ENCODE data around the gene SPAG16. TPM values are rescaled to one million over a fixed set of nuclear protein-coding genes. Genes with fewer than 3 reads are reported as not detected.

SPAG16 gene
- polyA plus RNA-seq, 2 of the 4 experiments (the other 2 are of a cell fraction), result 19.1 to 27.6 TPM

DNA sequence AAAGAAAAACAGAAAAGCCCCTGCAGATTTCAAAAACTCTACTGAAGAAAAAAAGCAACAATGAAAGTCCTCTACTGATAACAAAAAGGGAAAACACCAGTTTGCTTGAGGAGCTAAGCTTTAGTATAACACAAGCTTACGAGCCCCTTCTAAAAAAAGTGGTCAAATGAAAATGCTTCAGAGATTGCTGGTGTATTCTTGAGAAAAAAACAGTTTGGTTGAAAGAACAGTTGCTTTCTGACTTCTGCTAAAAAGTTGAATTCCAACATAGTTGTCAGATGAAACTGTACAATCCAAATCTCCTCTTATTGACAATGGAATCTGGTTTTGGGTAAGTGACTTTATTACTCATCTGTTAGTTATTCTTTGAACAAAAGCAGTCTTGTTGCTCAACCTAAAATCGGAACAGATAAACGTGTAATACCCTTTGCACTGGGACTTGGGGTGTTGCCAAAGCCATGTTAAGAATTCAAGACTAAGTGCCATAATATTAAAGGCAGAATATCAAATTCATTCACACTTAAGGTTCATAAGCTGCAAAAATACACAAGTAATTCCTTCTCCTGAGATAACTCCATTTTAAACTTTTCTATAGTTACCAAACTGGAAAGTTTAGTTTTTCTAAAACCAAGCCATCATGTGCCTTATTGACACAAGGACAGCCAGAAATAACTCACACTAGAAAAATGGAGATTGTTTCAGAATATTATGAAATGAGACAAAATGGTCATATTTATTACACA is 45.3 kb upstream of the SPAG16 start:
- no peak overlapping the region for H3K4me3 ChIP-seq
- POLR2A ChIA-PET, result no interaction called here
- H3K27ac ChIP-seq, result peak overlapping the region; percentile 59 to 61
- peak overlapping the region; percentile 70 for H3K4me2 ChIP-seq
- 3% methylated on average over 3 of the region's 3 CpGs for WGBS (ENCODE audit: missing lambda C conversion rate)
- CTCF ChIA-PET, result no interaction called here
- no peaks in the 10 kb centered on the region for H3K9me3 ChIP-seq
- peaks cover 20% of the 10 kb centered on the region for H3K4me1 ChIP-seq
- peak; percentile 79 for FAIRE-seq
- ATAC-seq, result peak; percentile 81 to 85; a peak in 5 of 6 replicates
- DNase-seq (ENCODE audit: low read depth in 1 of 2, low spot score in 1 of 2), result peak; percentile 5 to 58
- TF ChIP-seq JUNB (IDR thresholded peaks at IDR 0.05), result peak; percentile 89
- TF ChIP-seq HOXA7 (CRISPR knock-in tag; IDR thresholded peaks at IDR 0.05), result no peak
- no peak for TF ChIP-seq MYC (IDR thresholded peaks at IDR 0.05; ENCODE audit: borderline replicate concordance, low read length)
- TF ChIP-seq, protein P1, sequence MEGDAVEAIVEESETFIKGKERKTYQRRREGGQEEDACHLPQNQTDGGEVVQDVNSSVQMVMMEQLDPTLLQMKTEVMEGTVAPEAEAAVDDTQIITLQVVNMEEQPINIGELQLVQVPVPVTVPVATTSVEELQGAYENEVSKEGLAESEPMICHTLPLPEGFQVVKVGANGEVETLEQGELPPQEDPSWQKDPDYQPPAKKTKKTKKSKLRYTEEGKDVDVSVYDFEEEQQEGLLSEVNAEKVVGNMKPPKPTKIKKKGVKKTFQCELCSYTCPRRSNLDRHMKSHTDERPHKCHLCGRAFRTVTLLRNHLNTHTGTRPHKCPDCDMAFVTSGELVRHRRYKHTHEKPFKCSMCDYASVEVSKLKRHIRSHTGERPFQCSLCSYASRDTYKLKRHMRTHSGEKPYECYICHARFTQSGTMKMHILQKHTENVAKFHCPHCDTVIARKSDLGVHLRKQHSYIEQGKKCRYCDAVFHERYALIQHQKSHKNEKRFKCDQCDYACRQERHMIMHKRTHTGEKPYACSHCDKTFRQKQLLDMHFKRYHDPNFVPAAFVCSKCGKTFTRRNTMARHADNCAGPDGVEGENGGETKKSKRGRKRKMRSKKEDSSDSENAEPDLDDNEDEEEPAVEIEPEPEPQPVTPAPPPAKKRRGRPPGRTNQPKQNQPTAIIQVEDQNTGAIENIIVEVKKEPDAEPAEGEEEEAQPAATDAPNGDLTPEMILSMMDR (IDR thresholded peaks at IDR 0.05), result no peak
- TF ChIP-seq, protein P2, sequence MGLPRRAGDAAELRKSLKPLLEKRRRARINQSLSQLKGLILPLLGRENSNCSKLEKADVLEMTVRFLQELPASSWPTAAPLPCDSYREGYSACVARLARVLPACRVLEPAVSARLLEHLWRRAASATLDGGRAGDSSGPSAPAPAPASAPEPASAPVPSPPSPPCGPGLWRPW (IDR thresholded peaks at IDR 0.05), result no peak
- TF ChIP-seq TFCP2L1 (CRISPR knock-in tag; IDR thresholded peaks at IDR 0.05), result no peak
- TF ChIP-seq POLR2AphosphoS2 (conservative IDR thresholded peaks at IDR 0.05; ENCODE audit: low read length), result no peak
- no peak for TF ChIP-seq ESRRA (IDR thresholded peaks at IDR 0.05; ENCODE audit: borderline replicate concordance, low read length)
- no peak for TF ChIP-seq HOXB13 (CRISPR knock-in tag; IDR thresholded peaks at IDR 0.05; ENCODE audit: low read depth)
- TF ChIP-seq HEYL (CRISPR knock-in tag; IDR thresholded peaks at IDR 0.05), result no peak
- TF ChIP-seq, protein P3, sequence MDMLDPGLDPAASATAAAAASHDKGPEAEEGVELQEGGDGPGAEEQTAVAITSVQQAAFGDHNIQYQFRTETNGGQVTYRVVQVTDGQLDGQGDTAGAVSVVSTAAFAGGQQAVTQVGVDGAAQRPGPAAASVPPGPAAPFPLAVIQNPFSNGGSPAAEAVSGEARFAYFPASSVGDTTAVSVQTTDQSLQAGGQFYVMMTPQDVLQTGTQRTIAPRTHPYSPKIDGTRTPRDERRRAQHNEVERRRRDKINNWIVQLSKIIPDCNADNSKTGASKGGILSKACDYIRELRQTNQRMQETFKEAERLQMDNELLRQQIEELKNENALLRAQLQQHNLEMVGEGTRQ (IDR thresholded peaks at IDR 0.05), result no peak
- TF ChIP-seq POLR2A (IDR thresholded peaks at IDR 0.05; ENCODE audit: low read length), result no peak
- TF ChIP-seq MAFK (IDR thresholded peaks at IDR 0.05; ENCODE audit: partially characterized antibody), result no peak
- TF ChIP-seq HOXB5 (CRISPR knock-in tag; IDR thresholded peaks at IDR 0.05), result no peak
- no peak for TF ChIP-seq CBX8 (IDR thresholded peaks at IDR 0.05)
- TF ChIP-seq ATOH8 (CRISPR knock-in tag; IDR thresholded peaks at IDR 0.05; ENCODE audit: low read depth), result no peak
- no peak for TF ChIP-seq FOSB (CRISPR knock-in tag; IDR thresholded peaks at IDR 0.05)
- TF ChIP-seq NFE2L2 (conservative IDR thresholded peaks at IDR 0.05; ENCODE audit: low read length), result no peak
- TF ChIP-seq KDM1A (IDR thresholded peaks at IDR 0.05; ENCODE audit: low read depth), result no peak
- no peak for TF ChIP-seq PHF8 (IDR thresholded peaks at IDR 0.05; ENCODE audit: borderline replicate concordance, low read depth)
- TF ChIP-seq MAX (IDR thresholded peaks at IDR 0.05), result 0 out of 2 replicates have a peak, but pooled peaks have one; percentile 41
- TF ChIP-seq, protein P4, sequence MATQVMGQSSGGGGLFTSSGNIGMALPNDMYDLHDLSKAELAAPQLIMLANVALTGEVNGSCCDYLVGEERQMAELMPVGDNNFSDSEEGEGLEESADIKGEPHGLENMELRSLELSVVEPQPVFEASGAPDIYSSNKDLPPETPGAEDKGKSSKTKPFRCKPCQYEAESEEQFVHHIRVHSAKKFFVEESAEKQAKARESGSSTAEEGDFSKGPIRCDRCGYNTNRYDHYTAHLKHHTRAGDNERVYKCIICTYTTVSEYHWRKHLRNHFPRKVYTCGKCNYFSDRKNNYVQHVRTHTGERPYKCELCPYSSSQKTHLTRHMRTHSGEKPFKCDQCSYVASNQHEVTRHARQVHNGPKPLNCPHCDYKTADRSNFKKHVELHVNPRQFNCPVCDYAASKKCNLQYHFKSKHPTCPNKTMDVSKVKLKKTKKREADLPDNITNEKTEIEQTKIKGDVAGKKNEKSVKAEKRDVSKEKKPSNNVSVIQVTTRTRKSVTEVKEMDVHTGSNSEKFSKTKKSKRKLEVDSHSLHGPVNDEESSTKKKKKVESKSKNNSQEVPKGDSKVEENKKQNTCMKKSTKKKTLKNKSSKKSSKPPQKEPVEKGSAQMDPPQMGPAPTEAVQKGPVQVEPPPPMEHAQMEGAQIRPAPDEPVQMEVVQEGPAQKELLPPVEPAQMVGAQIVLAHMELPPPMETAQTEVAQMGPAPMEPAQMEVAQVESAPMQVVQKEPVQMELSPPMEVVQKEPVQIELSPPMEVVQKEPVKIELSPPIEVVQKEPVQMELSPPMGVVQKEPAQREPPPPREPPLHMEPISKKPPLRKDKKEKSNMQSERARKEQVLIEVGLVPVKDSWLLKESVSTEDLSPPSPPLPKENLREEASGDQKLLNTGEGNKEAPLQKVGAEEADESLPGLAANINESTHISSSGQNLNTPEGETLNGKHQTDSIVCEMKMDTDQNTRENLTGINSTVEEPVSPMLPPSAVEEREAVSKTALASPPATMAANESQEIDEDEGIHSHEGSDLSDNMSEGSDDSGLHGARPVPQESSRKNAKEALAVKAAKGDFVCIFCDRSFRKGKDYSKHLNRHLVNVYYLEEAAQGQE (IDR thresholded peaks at IDR 0.05), result no peak
- TF ChIP-seq ELK1 (IDR thresholded peaks at IDR 0.05; ENCODE audit: low read depth, low read length), result no peak
- TF ChIP-seq EHF (CRISPR knock-in tag; IDR thresholded peaks at IDR 0.05), result no peak
- TF ChIP-seq SREBF2 (IDR thresholded peaks at IDR 0.05), result no peak
- no peak for TF ChIP-seq RNF2 (IDR thresholded peaks at IDR 0.05; ENCODE audit: borderline replicate concordance, low read depth)
- TF ChIP-seq JUN (IDR thresholded peaks at IDR 0.05), result peak in 1 of 2 experiments; percentile 60; a peak in 1 of 5 replicates
- no peak for TF ChIP-seq RFX5 (IDR thresholded peaks at IDR 0.05)
- no peak for TF ChIP-seq EHMT2 (IDR thresholded peaks at IDR 0.05; ENCODE audit: low read depth)
- TF ChIP-seq, protein P5, sequence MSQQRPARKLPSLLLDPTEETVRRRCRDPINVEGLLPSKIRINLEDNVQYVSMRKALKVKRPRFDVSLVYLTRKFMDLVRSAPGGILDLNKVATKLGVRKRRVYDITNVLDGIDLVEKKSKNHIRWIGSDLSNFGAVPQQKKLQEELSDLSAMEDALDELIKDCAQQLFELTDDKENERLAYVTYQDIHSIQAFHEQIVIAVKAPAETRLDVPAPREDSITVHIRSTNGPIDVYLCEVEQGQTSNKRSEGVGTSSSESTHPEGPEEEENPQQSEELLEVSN (IDR thresholded peaks at IDR 0.05; ENCODE audit: borderline replicate concordance, low read depth), result no peak
- TF ChIP-seq ZC3H11A (IDR thresholded peaks at IDR 0.05), result no peak
- no peak for TF ChIP-seq CHD2 (IDR thresholded peaks at IDR 0.05; ENCODE audit: low read length, partially characterized antibody)
- TF ChIP-seq ZSCAN20 (CRISPR knock-in tag; IDR thresholded peaks at IDR 0.05), result no peak

Data from A549 (cell line).